Astrocyte of the cerebellum (primary cell): ENCODE measurements around the gene TBC1D22A.
"Not testable (repeated sequence)": the region's sequence is repeated elsewhere in the genome, so short reads cannot be mapped to it uniquely, and the experiment has no call there.

Source experiments
- DNase-seq: peaks from one replicate; pipeline ENCODE4 v3.0.0-alpha.2; 2011; ENCODE audit warnings: low read depth
- H3K4me3 ChIP-seq: 2 replicates; pipeline ENCODE4 v1.5.1; 2011; ENCODE audit warnings: mild to moderate bottlenecking, low read depth, low read length, moderate library complexity
- in situ Hi-C: cut with HindIII; loops from 2 replicates; pipeline ENCODE4 v1.10.0; 2017; ENCODE audit warnings: low sequenced_read_pairs
- TF ChIP-seq, protein P1 (sequence below): IDR thresholded peaks from 2 replicates; pipeline ENCODE4 v1.5.1; 2012; ENCODE audit warnings: low read length, low read depth, moderate library complexity, mild to moderate bottlenecking; ENCODE audit errors: missing control alignments

TBC1D22A gene

DNA sequence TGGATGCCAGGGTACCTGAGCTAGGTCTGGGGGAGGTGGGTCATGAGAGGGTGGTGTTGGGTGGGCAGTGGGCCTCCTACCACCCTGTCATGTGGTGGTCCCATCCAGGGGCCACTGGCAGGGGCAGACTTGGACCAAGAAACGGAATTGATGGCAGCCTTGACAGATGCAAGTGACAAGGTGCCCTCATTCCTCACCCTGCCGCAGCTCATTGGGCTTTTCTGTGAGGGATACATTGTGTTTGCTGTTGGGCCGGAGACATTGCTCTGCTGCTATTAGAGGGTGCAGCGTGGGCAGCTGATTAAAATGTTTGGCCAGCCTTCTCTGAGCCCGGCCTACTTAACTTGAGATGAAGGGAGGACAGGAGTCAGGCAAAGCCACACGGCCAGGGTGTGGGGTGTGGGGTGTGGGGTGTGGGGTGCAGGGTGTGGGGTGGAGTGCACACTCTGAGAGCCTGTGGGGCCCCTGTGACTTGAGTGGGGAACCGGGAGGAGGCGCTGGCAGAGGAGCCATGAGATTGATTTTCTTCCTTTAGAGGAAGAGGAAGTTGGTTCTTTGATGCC lies 351.5 kb downstream of the TBC1D22A start:
- TF ChIP-seq, protein P1, sequence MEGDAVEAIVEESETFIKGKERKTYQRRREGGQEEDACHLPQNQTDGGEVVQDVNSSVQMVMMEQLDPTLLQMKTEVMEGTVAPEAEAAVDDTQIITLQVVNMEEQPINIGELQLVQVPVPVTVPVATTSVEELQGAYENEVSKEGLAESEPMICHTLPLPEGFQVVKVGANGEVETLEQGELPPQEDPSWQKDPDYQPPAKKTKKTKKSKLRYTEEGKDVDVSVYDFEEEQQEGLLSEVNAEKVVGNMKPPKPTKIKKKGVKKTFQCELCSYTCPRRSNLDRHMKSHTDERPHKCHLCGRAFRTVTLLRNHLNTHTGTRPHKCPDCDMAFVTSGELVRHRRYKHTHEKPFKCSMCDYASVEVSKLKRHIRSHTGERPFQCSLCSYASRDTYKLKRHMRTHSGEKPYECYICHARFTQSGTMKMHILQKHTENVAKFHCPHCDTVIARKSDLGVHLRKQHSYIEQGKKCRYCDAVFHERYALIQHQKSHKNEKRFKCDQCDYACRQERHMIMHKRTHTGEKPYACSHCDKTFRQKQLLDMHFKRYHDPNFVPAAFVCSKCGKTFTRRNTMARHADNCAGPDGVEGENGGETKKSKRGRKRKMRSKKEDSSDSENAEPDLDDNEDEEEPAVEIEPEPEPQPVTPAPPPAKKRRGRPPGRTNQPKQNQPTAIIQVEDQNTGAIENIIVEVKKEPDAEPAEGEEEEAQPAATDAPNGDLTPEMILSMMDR: no peak
- H3K4me3 ChIP-seq: no peak overlapping the region
- DNase-seq: no peak
- in situ Hi-C loops: no loop called here

DNA sequence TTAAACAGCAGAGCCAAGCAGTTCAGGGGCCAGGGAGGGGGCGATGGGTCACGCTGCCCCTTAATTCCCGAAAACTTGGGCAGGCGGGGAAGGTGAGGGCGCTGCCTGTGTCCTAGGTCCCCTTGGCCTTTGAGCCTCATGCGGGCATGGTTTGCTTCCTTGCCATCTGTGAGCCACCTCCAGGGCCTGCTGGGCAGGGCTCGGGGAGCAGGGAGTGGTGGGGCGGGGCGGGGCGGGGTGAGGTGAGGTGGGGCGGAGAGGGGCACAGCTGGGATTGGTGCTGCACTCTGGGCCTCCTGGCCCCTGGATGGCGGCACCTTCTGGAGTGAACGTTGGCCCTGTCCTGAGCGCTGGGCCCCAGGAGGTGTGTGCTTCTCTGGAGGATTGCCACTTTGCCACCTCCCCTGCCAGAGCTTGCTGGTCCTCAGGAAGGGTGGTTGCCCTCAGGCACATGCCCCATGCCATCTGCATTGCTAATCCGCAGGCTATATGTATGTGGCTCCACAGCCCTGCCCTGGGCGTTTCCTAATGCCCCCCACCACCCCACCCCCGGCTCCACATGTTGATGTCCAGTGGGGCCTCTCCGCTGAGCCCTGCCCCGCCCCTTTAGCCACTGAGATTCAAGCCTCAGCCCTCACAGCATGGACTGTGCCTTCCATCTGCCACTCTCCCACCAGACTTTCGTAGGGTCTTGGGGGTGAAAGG lies 352.5 kb downstream of the TBC1D22A start:
- TF ChIP-seq, protein P1: no peak
- in situ Hi-C loops: no loop called here
- no peak overlapping the region for H3K4me3 ChIP-seq

DNA sequence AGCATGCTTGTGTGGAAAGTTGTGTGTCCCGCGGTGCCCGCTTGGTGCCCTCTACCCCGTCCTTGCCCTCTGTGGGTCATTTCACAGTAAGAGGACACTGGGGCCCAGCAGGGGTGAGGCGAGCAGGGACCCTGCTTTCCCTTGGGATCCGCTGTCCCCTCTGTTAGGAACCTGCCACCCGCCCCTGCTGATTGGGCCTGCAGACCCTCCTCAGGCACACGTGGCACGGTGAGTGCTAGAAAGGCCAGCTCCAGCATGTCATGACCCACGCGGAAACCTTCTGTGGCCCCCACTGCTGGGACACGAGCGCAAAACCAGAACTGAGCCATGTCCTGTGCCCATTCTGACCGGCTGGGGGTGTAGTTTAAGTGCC lies 353.1 kb downstream of the TBC1D22A start:
- H3K4me3 ChIP-seq: no peak overlapping the region
- TF ChIP-seq, protein P1: no peak
- in situ Hi-C loops: no loop called here
- DNase-seq: no peak

More for the DNA sequence above, 352.5 kb downstream of the TBC1D22A start:
- no peak for DNase-seq

DNA sequence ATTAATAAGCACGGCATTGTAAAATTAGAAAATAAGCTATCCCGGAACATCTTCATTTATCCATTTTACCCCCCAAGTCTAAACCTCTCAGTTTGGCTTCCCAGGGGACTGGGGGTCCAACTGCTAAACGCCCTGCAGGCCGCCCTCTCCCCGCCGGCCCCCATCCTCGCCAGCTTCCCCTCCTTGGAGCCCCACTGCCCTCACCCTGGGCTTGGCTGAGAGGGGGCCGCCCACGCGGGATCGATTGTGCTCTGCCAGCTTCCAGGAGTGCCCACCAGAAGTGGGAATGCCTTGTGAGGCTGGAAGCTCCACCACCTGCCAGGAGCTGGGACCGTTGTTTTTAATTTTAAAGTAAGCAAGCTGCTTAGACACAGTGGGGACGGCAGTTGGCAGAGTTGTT lies 353.5 kb downstream of the TBC1D22A start:
- in situ Hi-C loops: no loop called here
- TF ChIP-seq, protein P1: no peak
- no peak for DNase-seq
- no peak overlapping the region for H3K4me3 ChIP-seq

DNA sequence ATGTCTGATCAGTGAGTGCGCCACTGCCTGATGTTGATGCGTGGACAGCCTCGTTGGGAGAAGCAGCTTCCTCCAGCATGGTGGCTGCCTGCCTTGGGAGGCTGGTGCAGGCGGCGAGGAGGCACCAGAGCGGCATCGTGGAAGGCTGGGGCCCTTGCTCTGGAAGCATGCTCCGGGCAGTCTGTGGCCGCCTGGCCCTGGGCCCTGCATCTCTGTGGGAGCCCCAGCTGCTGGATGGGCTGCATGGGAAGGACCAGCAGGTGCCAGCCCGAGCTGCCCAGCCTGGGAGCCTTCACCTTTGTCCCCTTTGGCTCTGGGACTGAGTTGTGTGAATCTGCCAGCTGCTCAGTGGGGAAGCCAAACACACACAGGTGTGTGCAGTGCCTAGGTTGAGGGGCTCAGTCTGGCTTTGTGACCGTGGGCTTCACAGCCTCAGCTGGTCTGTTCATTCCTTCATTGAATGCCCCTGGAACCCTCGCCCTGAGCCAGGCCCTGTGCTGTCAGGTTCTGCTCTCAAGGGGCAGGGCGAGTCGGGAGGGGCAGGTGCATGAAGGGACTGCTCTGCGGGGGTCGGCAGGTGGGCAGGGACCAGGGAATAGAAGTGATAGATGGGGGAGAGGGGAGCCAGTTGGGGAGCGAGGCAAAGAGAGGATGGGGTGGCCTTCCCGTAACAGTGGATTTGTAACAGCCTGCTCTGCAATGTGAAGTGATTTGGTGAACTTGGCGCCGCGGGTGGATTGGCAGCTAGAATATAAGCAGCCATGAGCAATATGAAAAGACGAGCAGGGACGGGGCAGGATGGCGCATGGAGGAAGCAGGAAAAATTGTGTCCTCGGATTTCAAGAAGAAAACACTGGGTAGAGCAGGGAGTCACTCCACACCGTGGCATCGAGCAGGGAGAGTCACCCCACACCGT lies 354.2 kb downstream of the TBC1D22A start:
- in situ Hi-C loops: no loop called here
- H3K4me3 ChIP-seq: no peak overlapping the region

DNA sequence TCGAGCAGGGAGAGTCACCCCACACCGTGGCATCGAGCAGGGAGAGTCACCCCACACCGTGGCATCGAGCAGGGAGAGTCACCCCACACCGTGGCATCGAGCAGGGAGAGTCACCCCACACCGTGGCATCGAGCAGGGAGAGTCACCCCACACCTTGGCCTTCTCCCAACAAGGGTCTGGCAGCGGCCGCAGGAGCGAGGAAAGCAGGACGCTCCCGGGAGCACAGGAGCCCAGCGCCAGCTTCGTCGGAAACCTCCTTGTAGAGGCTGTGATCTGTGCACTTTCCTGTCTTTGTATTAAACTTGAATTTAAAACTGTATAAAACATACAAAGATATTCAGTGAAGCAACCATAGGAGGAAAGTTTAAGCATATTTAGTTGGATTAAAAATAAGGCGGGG lies 355.0 kb downstream of the TBC1D22A start:
- H3K4me3 ChIP-seq, DNase-seq, in situ Hi-C loops: not testable (repeated sequence)

More for the DNA sequence above, 354.2 kb downstream of the TBC1D22A start:
- DNase-seq: no peak
- TF ChIP-seq, protein P1: no peak

DNA sequence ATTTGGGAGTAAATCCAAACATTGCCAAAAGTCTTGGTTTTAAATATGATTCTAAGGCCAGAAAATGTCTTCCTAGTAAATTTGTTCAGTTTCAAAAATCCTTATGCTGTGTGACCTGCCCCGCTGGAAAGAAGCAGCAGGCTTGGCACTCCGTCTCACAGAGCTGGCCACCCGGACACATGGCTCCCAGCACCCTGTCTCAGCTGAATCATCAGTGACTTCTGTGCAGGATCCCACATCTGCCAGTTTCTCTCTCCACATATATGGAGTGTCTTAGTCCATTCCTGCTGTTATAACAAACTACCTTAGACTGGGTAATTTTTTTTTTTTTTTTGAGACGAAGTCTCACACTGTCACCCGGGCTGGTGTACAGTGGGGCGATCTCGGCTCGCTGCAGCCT lies 356.7 kb downstream of the TBC1D22A start:
- TF ChIP-seq, protein P1: no peak
- in situ Hi-C loops: no loop called here
- no peak for DNase-seq
- no peak overlapping the region for H3K4me3 ChIP-seq
